ENCODE results near the gene GH2.
"Not testable (repeated sequence)": the region's sequence is repeated elsewhere in the genome, so short reads cannot be mapped to it uniquely, and the experiment has no call there.

GH2 gene

DNA sequence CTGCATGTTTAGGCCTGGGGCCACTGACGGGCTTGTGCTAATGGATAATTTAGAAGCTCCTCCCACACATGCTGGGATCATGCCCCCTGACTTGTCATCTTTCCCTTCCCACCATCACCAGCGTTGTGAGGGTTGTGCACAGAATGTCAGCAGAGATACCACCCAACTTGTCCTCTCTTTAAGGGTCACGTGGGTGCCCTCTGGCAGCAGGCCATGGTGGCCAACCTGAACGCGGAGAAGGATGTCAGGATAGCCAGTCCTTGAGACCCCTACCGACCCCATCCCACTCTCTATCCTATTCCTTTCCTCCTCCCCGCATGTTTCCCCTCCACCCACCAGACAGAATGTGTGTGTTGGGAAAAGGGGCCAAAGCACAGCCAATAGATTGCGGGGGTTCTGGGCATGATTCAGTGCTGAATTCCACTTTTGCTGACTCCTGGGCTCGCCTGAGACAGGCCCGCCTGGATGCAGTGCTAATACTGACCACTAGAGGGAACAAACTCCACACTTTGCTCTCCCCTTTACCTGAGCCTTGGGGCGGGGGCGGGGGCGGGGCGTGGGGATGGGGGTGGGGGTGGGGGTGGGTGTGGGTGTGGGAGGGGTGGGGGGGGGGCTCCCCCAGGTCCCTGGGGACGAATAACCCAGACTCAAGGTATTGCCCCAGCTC is at the start of gene GH2:
Gene GH2 (minus strand): TSS at position 10 of the 667 bp plus-strand sequence. CDS start 143 bp downstream, outside the sequence.
- peak; percentile 37 to 56 for DNase-seq (ENCODE audit: low read depth in 2 of 2)

DNA sequence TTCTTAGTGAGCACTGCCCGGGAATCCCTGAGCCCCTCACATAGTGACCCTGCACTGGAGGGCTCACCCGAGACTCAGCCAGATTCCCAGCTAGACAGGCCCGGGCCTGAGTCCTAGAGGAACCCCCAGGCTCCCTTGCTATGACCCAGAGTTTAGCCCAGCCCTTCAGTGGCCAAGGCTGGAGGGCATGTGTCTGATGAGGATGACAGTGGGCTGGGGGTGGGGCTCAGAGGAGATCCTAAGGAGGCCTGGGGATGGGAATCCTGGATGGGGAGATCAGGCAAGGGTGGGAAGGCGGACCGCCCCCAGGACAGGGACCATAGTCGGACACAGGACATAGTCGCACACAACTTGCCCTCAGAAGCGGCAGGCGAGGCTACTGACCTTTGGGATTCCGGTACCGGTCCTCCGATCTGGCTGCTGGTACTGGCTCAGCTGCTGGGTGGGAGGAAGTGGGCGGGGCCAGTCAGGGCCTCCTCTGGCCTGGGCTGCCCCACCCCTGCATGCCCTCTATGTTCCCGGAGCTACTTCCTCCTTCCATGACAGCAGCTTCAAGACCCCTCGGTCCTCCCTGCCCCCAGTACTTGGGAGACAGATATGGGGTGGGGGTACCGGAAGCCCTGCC is 49.3 kb upstream of the GH2 start:
- DNase-seq (ENCODE audit: low read depth in 2 of 2) = peak; percentile 44 to 52

DNA sequence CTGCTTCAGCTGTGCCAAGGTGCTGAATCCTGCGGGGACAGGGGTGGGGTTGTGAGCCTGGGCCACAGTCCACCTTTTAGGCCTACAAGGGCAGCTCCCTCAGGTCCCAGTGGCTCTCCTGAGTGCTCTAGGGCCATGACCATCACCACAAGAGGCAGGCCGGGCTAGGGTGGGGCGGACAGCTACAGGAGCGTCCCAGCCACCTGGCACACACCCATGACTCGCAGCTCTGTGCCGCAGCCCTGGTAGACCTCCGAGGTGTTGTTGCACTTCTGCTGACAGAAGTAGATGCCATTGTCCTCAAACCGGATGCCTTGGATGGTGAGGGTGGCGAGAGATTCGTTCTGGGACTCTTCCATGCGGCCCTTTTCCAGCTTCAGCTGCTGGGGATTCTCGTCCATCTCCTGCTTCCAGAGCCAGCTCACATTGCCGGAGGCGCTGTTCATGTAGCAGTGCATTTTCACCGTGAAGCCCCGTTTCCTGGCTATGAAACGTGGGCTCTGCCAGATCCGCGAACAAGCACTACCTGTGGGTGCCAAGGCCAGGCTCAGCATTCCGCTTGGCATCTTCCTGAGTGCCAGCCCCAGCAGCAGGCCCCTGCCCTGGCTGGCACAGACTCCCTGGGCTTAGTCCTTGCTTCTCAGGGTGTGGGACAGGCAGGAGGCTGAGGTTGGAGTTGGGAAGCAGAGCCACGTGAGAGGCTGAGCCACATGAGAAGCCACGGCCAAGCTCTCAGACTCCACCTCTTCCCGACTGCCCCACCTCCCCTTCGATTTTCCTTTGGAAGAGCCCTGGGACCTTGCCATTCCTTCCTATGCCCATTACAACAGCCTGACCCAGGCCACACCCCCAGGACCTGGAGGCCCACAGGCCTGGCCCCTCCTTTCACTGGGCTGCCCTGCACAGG is 48.4 kb upstream of the GH2 start:
- no peak for DNase-seq (ENCODE audit: low read depth in 2 of 2)

DNA sequence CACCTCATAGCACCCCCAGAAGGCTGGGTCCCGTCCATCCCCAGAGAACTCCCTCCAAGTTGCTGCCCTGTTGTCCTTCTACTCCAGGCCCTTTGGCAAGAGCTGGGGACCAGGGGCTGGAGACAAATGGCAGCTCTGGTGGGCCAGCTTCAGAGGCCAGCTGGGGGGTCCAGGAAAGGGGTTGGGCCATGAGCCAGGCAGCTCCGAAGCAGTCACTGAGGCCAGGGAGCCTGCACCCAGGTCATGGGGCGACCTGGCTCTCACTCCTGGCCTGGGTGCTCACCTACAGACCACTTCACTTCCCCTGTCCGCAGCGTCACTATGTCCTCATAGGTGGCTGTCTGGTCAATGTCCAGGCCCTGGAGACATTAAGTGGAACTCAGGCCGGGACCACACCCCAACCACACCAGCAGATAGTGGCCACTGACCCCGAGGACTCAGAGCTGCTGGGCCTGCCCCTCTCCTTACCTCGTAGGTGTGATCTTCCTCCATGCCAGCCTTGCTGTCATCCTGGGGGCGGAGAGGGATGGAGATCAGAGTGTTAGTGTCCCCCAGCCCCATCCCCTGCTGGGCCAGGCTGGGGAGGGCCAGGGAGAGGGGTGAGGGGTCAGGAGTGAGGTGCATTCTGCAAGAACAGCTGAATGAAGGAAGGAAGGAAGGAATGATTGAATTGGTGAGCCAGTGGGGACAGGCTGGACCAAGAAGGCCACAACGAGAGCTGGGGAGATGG is 47.4 kb upstream of the GH2 start:
- no peak for DNase-seq (ENCODE audit: low read depth in 2 of 2)

DNA sequence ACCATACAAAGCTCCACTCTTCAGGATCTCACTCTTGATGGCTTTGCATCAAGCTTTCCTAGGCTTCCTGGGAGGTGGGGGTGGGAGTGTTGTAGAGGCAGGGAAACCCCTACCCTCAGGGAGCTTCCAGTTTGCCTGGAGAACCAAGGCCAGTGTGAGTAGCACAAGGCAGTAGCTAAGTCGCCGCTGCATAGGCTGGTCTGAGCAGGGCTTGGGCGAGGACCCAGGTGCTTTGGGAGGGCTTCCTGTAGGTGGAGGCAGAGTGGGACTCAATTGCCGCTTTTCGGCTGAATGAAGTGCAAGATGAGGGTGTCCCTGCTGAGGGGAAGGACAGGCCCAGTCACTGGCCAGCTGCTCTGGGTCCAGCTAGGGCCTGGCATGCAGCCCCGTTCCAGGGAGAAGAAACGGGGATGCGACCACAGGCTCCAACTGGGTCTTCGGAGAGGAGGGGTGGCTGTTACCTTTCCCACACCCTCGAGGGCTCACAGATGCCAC is 46.5 kb upstream of the GH2 start:
- no peak for DNase-seq (ENCODE audit: low read depth in 2 of 2)

DNA sequence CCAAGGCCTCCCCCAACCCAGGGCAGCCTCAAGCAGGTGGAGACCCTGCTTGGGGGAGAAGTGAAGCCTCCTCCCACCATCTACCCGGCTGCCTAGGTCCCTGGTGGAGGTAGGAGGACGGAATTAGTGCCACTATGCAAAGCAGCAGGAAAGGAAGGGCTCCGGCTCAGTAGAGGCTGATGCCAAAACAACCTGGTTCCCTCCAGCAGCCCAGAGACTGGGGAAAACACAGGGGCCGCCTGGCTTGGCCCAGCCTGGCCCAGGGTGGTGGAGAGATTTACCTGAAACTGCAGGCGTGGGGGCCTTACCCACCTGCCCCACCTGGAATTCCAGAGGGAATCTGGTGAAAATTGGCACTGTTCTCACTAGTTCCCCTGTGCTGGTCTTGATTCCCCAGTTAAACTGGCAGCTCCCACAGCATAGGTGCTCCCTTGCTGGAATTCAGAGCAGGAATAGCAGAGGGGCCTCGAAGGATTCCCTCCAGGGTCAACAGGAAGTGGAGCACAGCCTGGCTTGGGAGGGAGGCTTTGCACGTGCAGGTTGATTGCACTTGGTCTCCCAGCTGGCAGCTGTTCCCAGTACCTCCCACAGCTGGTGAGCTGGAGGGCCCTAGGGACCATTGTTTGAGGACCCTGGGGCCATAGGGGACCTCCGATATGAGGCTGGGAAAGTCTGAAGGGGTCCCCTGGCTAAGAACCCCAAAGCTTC is 45.9 kb upstream of the GH2 start:
- no peak for DNase-seq (ENCODE audit: low read depth in 2 of 2)

DNA sequence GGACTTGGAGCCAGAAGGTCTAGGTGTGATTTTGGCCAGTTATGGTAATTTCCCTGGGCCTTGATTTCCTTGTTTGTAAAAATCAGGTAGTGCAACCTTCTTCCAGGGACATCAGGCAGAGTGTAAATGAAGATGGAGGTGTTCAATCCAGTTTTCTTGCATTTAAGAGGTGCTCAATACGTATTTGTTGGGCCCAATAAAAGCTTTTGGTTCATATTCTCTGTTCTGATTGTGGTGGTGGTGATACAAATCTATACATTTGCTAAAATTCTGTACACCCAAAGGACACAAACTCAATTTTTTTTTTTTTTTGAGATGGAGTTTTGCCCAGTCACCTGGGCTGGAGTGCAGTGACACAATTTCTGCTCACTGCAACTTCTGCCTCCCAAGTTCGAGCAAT is 44.4 kb upstream of the GH2 start:
- no peak for DNase-seq (ENCODE audit: low read depth in 2 of 2)

DNA sequence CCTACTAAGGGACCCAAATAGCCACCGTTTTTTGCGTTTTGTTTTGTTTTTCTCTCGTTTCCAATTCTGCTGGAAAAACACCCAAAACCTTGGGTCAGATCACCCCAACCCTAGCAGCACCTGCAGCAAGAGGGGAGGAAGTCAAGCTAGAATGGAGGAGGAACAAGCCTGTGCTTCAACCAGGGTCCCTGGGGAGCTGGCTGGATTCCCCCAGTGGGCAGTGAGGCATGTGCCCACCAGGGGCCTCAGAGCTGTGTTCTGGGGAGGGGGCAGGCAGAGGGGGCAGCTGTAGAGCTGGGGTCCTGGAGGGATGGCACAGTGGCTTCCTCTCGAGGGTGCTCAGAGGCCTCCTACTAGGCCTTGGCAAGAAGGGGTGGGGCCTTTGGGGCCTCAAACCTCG is 43.9 kb upstream of the GH2 start:
- DNase-seq (ENCODE audit: low read depth in 2 of 2) = no peak

DNA sequence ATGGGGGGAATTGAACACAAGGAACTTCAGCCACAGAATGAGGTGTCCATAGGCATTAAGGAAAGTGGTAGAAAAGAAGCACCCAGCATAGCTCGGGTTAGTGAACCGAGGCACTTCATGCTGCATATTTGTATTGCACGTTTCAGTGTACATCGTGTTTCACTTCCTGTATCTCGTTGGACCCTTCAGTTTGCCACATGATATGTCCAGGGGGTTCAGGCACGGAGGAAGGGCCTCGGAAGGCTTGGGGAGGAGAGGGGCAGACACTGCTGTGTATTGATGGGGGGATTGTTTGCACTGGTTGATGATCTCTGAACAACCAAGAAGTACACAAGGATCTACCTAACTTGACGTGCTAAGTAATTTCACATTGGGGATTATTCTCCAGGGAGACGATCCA is 40.7 kb upstream of the GH2 start:
- not testable (repeated sequence) for DNase-seq (ENCODE audit: low read depth in 2 of 2)

DNA sequence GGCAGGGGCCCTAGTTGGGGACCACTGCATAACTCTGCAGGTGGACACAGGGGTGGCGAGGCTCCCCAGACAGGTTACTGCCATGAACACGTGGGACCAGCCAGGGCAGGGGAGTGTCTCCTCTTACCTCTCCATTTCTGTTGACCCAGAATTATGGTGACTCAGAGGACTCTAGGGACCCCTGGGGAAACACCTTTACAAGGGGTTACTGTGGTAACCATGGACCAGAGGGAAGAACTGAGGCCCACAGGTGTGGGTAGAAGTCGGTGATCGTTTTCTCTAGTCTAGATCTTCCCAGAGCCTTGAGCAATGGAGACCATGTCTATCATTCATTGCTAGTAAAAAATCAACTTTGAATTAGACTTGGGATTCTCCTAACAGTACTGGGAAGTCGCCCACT is 39.0 kb upstream of the GH2 start:
- DNase-seq (ENCODE audit: low read depth in 2 of 2) = not testable (repeated sequence)

DNA sequence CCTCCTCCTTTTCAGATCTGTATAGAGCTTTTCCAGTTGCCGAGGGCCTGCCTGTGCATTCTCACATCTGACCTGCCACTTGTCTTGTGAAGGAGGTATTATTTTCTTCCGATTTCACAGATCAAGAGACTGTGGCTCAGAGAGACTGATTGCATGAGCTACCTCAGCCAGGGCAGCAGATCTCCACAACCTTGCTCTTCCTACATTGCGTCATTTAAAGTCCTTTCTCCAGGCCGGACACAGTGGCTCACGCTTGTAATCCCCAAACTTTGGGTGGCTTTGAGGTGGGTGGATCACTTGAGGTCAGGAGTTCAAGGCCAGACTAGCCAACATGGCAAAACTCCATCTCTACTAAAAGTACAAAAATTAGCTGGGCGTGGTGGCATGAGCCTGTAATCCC is 38.3 kb upstream of the GH2 start:
- not testable (repeated sequence) for DNase-seq (ENCODE audit: low read depth in 2 of 2)

DNA sequence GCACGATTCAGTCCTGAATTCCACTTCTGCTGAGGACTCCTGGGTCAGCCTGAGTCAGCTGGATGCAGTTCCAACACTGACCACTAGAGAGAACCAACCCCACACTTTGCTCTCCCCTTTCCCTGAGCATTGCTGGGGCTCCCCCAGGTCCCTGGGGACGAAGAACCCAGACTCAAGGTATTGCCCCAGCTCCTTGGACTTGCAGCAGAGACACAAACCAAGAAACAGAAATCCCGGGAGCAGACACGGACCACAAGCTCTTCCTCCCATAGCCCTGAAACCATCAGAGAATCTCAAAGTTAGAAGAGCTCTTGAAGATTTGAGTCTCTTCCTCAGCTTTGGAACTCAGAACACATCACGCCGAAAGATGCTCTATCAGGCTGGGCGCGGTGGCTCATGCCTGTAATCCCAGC is 37.6 kb upstream of the GH2 start:
- DNase-seq (ENCODE audit: low read depth in 2 of 2) = peak; percentile 36 to 77

DNA sequence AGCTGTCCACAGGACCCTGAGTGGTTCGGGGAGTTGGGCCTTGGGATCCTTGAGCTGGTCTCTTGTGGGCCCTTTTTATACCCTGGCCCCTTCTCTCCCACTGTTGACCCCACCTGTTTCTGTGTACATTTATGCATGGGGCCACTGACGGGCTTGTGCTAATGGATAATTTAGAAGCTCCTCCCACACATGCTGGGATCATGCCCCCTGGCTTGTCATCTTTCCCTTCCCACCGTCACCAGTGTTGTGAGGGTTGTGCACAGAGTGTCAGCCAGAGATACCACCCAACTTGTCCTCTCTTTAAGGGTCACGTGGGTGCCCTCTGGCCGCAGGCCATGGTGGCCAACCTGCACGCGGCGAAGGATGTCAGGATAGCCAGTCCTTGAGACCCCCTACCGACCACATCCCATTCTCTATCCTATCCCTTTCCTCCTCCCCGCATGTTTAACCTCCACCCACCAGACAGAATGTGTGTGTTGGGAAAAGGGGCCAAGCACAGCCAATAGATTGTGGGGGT is 37.1 kb upstream of the GH2 start, which contains the start of gene GH1:
Gene GH1 (minus strand): TSS at position 51 of the 517 bp plus-strand sequence. CDS start 63 bp downstream, outside the sequence.
- DNase-seq (ENCODE audit: low read depth in 2 of 2) = not testable (repeated sequence)

DNA sequence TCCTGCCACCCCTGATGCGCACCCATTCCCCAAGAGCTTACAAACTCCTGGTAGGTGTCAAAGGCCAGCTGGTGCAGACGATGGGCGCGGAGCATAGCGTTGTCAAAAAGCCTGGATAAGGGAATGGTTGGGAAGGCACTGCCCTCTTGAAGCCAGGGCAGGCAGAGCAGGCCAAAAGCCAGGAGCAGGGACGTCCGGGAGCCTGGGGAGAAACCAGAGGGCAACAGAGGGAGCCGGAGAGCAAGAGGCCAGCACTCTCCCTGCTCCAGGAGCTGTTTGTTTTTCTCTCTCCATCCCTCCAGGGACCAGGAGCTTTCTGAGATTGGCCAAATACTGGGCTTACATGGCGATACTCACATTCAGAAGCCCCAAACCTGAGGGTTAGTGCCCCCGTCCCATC is 36.6 kb upstream of the GH2 start:
- DNase-seq (ENCODE audit: low read depth in 2 of 2) = no peak

DNA sequence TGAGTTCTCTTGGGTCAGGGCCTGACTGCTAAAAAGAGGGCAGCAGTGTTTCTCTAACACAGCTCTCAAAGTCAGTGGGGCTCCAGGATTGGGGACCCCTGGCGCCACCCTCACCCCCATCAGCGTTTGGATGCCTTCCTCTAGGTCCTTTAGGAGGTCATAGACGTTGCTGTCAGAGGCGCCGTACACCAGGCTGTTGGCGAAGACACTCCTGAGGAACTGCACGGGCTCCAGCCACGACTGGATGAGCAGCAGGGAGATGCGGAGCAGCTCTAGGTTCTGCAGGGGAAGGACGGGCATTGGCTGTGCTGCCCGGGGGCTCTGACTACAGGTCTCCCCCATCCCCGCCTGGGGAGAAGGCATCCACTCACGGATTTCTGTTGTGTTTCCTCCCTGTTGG is 35.9 kb upstream of the GH2 start:
- no peak for DNase-seq (ENCODE audit: low read depth in 2 of 2)

DNA sequence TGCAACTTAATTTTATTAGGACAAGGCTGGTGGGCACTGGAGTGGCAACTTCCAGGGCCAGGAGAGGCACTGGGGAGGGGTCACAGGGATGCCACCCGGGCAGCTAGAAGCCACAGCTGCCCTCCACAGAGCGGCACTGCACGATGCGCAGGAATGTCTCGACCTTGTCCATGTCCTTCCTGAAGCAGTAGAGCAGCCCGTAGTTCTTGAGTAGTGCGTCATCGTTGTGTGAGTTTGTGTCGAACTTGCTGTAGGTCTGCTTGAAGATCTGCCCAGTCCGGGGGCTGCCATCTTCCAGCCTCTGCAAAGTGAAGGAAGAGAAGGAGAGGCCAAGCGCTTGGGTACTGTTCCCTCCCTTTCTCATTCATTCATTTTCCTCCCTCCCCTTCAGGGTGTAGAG is 35.5 kb upstream of the GH2 start:
- not testable (repeated sequence) for DNase-seq (ENCODE audit: low read depth in 2 of 2)

DNA sequence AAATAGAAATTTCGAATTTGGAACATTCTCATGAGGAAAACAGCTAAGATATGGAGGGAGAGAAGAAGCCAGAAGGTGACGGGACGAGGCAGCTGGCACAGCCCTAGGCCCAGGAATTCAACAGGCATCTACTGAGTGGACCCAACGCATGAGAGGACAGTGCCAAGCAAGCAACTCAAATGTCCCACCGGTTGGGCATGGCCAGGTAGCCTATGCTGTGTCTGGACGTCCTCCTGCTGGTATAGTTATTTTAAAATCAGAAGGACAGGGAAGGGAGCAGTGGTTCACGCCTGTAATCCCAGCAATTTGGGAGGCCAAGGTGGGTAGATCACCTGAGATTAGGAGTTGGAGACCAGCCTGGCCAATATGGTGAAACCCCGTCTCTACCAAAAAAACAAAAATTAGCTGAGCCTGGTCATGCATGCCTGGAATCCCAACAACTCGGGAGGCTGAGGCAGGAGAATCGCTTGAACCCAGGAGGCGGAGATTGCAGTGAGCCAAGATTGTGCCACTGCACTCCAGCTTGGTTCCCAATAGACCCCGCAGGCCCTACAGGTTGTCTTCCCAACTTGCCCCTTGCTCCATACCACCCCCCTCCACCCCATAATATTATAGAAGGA is 34.9 kb upstream of the GH2 start:
- DNase-seq (ENCODE audit: low read depth in 2 of 2) = no peak

DNA sequence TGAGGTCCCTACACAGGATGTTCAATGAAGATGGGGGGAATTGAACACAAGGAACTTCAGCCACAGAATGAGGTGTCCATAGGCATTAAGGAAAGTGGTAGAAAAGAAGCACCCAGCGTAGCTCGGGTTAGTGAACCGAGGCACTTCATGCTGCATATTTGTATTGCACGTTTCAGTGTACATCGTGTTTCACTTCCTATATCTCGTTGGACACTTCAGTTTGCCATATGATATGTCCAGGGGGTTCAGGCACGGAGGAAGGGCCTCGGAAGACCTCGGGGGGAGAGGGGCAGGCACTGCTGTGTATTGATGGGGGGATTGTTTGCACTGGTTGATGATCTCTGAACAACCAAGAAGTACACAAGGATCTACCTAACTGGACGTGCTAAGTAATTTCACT is 34.0 kb upstream of the GH2 start:
- DNase-seq (ENCODE audit: low read depth in 2 of 2) = not testable (repeated sequence)

DNA sequence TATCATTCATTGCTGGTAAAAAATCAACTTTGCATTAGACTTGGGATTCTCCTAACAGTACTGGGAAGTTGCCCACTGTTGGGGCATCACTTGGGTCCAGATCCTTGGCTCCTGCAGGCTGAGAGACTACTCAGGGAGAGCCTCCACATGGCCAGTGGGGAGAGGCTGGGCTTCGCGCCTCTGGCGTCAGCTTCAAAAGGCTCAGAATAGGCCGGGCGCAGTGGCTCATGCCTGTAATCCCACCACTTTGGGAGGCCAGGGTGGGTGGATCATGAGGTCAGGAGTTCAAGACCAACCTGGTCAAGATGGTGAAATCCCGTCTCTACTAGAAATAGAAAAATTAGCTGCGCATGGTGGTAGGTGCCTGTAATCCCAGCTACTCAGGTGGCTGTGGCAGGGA is 32.7 kb upstream of the GH2 start:
- DNase-seq (ENCODE audit: low read depth in 2 of 2) = no peak

DNA sequence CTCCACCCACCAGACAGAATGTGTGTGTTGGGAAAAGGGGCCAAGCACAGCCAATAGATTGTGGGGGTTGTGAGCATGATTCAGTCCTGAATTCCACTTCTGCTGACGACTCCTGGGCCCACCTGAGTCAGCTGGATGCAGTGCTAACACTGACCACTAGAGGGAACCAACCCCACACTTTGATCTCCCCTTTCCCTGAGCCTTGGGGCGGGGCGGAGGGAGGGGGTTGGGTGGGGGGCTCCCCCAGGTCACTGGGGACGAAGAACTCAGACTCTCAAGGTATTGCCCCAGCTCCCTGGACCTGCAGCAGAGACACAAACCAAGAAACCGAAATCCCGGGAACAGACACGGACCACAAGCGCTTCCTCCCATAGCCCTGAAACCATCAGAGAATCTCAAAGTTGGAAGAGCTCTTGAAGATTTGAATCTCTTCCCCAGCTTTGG is 29.9 kb upstream of the GH2 start:
- peak; percentile 43 to 62 for DNase-seq (ENCODE audit: low read depth in 2 of 2)

Data from stimulated activated CD4-positive, alpha-beta T cell treated with anti-CD3 and anti-CD28 coated beads, Interleukin-1b, Interleukin-23, amount 100 ng/mL, for 4 hours (primary cell).